ENCODE results near the gene LHFPL3. TPM values are rescaled to one million over a fixed set of nuclear protein-coding genes. Genes with fewer than 3 reads are reported as not detected.

Gene LHFPL3
- total RNA-seq, 1 experiment from 2014 or later = not detected

DNA sequence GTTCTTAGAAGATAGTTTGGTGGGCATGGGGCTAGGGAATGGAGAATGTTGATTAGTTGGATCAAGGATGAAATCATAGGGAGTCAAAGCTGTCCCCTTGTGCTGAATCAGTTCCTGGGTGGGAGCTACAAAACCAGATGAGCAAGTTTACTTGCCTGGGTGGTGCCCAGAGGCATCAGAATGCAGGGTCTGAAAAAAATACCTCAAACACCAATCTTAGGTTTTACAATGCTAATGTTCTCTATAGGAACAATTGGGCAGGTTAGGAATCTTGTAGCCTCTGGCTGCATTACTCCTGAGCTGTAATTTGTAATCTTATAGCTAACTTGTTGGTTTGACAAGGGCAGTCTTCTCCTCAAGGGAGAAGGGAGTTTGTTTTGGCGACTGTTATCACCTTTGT, 34.4 kb downstream of the LHFPL3 start:
- intact Hi-C loops (cut with micrococcal nuclease; ENCODE audit: unreplicated experiment) = no loop called here

DNA sequence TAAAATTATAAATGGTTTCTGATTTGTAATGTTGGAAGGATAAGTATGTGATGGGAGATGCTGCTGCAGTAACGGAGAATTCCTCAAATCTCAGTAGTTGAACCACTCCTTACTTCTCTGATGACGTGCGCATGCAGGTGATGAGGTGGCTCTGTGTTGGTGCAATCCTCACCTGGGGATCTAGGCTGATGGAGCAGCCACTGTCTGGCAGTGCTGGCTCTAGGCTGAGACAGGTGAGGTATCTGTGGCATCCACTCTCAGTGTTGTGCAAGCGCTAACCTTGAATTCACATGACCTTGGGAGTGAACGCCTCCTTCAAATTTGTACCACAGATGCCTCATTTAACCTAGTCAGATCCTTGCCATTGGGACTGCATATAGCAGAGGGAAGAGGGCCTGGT, 35.0 kb downstream of the LHFPL3 start:
- Histone ChIP-seq H2AFZ (no peak overlapping the region), H3K79me2 (ENCODE audit: low read depth) (no peaks in the 10 kb centered on the region), H3F3A (ENCODE audit: insufficient read depth, low read depth) (no peaks in the 10 kb centered on the region), H3K27me3 (ENCODE audit: insufficient read depth, low read depth) (no peaks in the 10 kb centered on the region), H3K27ac (no peak overlapping the region), H3K36me3 (ENCODE audit: low read depth) (no peaks in the 10 kb centered on the region), H3K4me3 (no peak overlapping the region), H3K4me2 (no peak overlapping the region), H3K9me2 (ENCODE audit: insufficient read depth) (no peaks in the 10 kb centered on the region), H4K20me1 (ENCODE audit: insufficient read depth) (no peaks in the 10 kb centered on the region), H3K9me3 (ENCODE audit: insufficient read depth, low read depth) (no peaks in the 10 kb centered on the region), H3K4me1 (replicated peaks; ENCODE audit: insufficient read depth) (no peaks in the 10 kb centered on the region)
- ChIA-PET POLR2A (ENCODE audit: unreplicated experiment) (no interaction called here), CTCF (no interaction called here)
- no peak for TF ChIP-seq EZH2 (IDR thresholded peaks at IDR 0.05; ENCODE audit: low read depth)
- TF ChIP-seq, protein P1, sequence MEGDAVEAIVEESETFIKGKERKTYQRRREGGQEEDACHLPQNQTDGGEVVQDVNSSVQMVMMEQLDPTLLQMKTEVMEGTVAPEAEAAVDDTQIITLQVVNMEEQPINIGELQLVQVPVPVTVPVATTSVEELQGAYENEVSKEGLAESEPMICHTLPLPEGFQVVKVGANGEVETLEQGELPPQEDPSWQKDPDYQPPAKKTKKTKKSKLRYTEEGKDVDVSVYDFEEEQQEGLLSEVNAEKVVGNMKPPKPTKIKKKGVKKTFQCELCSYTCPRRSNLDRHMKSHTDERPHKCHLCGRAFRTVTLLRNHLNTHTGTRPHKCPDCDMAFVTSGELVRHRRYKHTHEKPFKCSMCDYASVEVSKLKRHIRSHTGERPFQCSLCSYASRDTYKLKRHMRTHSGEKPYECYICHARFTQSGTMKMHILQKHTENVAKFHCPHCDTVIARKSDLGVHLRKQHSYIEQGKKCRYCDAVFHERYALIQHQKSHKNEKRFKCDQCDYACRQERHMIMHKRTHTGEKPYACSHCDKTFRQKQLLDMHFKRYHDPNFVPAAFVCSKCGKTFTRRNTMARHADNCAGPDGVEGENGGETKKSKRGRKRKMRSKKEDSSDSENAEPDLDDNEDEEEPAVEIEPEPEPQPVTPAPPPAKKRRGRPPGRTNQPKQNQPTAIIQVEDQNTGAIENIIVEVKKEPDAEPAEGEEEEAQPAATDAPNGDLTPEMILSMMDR (conservative IDR thresholded peaks at IDR 0.05) = no peak
- intact Hi-C loops (cut with micrococcal nuclease; ENCODE audit: unreplicated experiment) = no loop called here
- DNase-seq = no peak
- BruUV-seq (replicated peaks) = no TSS peak

More for the DNA sequence above, 34.4 kb downstream of the LHFPL3 start:
- Histone ChIP-seq H3K4me2 (no peak overlapping the region), H2AFZ (no peak overlapping the region), H3K79me2 (ENCODE audit: low read depth) (no peaks in the 10 kb centered on the region), H3K4me1 (replicated peaks; ENCODE audit: insufficient read depth) (no peaks in the 10 kb centered on the region), H4K20me1 (ENCODE audit: insufficient read depth) (no peaks in the 10 kb centered on the region), H3K27ac (no peak overlapping the region), H3K4me3 (no peak overlapping the region), H3K27me3 (ENCODE audit: insufficient read depth, low read depth) (no peaks in the 10 kb centered on the region), H3K36me3 (ENCODE audit: low read depth) (no peaks in the 10 kb centered on the region), H3K9me3 (ENCODE audit: insufficient read depth, low read depth) (no peaks in the 10 kb centered on the region), H3F3A (ENCODE audit: insufficient read depth, low read depth) (no peaks in the 10 kb centered on the region), H3K9me2 (ENCODE audit: insufficient read depth) (no peaks in the 10 kb centered on the region)
- DNase-seq = no peak
- ChIA-PET CTCF (no interaction called here), POLR2A (ENCODE audit: unreplicated experiment) (no interaction called here)
- TF ChIP-seq, protein P1 (conservative IDR thresholded peaks at IDR 0.05) = no peak
- no peak for TF ChIP-seq EZH2 (IDR thresholded peaks at IDR 0.05; ENCODE audit: low read depth)
- BruUV-seq (replicated peaks) = no TSS peak

DNA sequence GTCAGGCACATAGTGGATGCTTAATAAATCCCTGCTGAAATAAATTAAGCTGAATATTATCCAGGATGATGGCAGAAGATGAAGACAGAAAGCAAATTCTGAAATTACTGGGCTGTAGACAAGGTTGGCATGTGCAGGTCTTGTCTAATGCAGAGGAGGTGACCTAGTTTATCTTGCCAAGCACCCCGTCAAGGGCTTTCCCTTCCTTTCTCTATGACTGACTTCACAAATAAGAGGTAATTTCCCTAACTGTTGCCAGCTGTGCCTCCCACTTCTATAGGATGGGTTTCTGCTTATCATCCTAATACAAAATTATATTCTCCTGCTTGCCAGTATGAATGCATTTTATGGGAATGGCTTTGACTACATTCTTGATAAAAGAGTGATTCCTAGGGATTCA, 38.0 kb downstream of the LHFPL3 start:
- ChIA-PET CTCF (no interaction called here), POLR2A (ENCODE audit: unreplicated experiment) (no interaction called here)
- Histone ChIP-seq H3K9me2 (ENCODE audit: insufficient read depth) (no peaks in the 10 kb centered on the region), H3K27me3 (ENCODE audit: insufficient read depth, low read depth) (peaks cover 5% of the 10 kb centered on the region), H4K20me1 (ENCODE audit: insufficient read depth) (no peaks in the 10 kb centered on the region), H3F3A (ENCODE audit: insufficient read depth, low read depth) (no peaks in the 10 kb centered on the region), H2AFZ (no peak overlapping the region), H3K4me2 (no peak overlapping the region), H3K9me3 (ENCODE audit: insufficient read depth, low read depth) (no peaks in the 10 kb centered on the region), H3K36me3 (ENCODE audit: low read depth) (no peaks in the 10 kb centered on the region), H3K4me1 (replicated peaks; ENCODE audit: insufficient read depth) (no peaks in the 10 kb centered on the region), H3K79me2 (ENCODE audit: low read depth) (no peaks in the 10 kb centered on the region), H3K27ac (no peak overlapping the region), H3K4me3 (no peak overlapping the region)
- intact Hi-C loops (cut with micrococcal nuclease; ENCODE audit: unreplicated experiment) = no loop called here
- DNase-seq = no peak
- TF ChIP-seq, protein P1 (conservative IDR thresholded peaks at IDR 0.05) = no peak
- no peak for TF ChIP-seq EZH2 (IDR thresholded peaks at IDR 0.05; ENCODE audit: low read depth)
- no TSS peak for BruUV-seq (replicated peaks)
